ENCODE measurements around the gene SUN1.

DNA sequence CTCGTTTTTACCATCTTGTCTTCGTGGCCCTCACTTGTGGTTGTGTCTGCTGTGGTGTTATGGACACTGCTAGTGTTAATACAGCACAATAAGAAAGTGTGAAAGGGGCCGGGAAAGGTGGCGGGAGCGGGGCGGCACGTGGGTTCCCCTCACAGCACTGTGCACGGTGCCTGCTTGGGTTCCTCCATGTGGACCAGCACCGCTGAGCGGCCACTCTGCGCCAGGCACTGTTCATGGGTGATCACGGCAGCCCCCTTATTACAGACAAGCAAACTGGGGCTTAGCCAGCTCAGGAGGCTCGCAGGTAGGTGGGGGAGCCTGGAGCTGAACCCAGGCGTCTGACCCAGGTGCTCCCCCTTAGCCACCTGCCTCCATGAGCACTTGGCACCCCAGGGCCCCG is 12.2 kb downstream of the SUN1 start:
- TF ChIP-seq CTCF (conservative IDR thresholded peaks at IDR 0.05 in 1 of 2, IDR thresholded peaks at IDR 0.05 in 1 of 2; ENCODE audit: low read depth in 1 of 2, low read length in 2 of 2) (no peak), EZH2 (IDR thresholded peaks at IDR 0.05; ENCODE audit: low read length, missing control alignments) (no peak)

All from fibroblast of lung (primary cell).